ENCODE data around the gene TRIM28. TPM values are rescaled to one million over a fixed set of nuclear protein-coding genes. Genes with fewer than 3 reads are reported as not detected.

The TRIM28 gene
- polyA plus RNA-seq, 1 donor from 2014 or later: 256 TPM

DNA sequence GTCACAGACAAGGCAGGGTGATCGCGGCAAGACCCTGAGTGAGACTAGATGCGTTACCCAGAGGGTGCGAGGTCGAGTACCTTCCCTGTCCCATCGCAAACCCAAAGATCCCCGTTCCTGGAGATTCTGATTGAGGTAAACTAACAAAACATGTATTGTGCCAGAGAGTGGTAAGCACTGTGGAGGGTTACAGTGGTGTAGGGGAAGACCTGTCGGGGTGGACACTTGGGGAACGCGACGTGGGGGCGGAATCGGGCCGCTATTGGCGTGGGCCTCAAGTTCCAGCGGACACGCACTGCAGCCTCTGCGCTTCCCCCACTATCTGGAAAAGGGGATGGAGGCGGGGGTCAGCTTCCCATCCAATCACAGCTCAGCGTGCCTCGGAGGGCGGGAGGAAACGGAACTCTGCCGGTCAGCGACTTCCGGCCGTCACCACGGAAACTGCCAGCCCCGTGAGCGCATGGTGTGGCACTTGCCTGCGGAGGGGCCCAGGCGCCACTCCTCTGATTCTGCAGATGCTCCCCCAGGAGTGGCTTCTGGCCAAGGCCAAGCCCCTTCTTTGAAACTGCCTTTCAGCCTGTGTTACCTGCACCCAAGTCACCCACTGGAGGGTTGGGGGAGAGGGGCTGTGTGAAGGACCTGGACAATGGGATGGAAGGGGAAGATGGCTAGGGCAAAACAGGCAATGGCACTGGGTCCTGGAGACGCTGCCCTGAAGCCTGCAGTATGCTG, 15.6 kb downstream of the TRIM28 start:
- H3K9me2 ChIP-seq (ENCODE audit: insufficient read depth, low read length): no peaks in the 10 kb centered on the region
- H3K4me3 ChIP-seq (ENCODE audit: low read length): peak overlapping the region; percentile 76
- peak overlapping the region; percentile 84 for H2AFZ ChIP-seq (ENCODE audit: low read depth, low read length)
- peak overlapping the region; percentile 93 for H3K4me2 ChIP-seq (ENCODE audit: low read length)
- H3K36me3 ChIP-seq (ENCODE audit: insufficient read depth, low read length): no peaks in the 10 kb centered on the region
- peaks cover 6% of the 10 kb centered on the region for H4K20me1 ChIP-seq (ENCODE audit: insufficient read depth)
- H3K79me2 ChIP-seq (replicated peaks; ENCODE audit: insufficient read depth, low read length): peaks cover 19% of the 10 kb centered on the region
- no peaks in the 10 kb centered on the region for H3K9me3 ChIP-seq (ENCODE audit: low read length)
- H3F3A ChIP-seq (ENCODE audit: insufficient read depth, low read length, poor library complexity, severe bottlenecking): peaks cover 7% of the 10 kb centered on the region
- H3K9ac ChIP-seq (ENCODE audit: low read length): peak overlapping the region; percentile 98
- peak overlapping the region; percentile 98 for H3K27ac ChIP-seq (ENCODE audit: low read length)
- TF ChIP-seq TAF1 (IDR thresholded peaks at IDR 0.05; ENCODE audit: low read depth) (no peak), POLR2AphosphoS5 (IDR thresholded peaks at IDR 0.05) (peak; percentile 51), MXI1 (conservative IDR thresholded peaks at IDR 0.05; ENCODE audit: poor library complexity, severe bottlenecking) (peak; percentile 85), SMC3 (conservative IDR thresholded peaks at IDR 0.05; ENCODE audit: poor library complexity) (peak; percentile 42), EP300 (conservative IDR thresholded peaks at IDR 0.05; ENCODE audit: poor library complexity, severe bottlenecking) (no peak), RAD21 (conservative IDR thresholded peaks at IDR 0.05) (peak; percentile 9), EZH2 (IDR thresholded peaks at IDR 0.05; ENCODE audit: borderline replicate concordance, insufficient read depth, low read length, poor library complexity, severe bottlenecking) (no peak)
- TF ChIP-seq, protein P1, sequence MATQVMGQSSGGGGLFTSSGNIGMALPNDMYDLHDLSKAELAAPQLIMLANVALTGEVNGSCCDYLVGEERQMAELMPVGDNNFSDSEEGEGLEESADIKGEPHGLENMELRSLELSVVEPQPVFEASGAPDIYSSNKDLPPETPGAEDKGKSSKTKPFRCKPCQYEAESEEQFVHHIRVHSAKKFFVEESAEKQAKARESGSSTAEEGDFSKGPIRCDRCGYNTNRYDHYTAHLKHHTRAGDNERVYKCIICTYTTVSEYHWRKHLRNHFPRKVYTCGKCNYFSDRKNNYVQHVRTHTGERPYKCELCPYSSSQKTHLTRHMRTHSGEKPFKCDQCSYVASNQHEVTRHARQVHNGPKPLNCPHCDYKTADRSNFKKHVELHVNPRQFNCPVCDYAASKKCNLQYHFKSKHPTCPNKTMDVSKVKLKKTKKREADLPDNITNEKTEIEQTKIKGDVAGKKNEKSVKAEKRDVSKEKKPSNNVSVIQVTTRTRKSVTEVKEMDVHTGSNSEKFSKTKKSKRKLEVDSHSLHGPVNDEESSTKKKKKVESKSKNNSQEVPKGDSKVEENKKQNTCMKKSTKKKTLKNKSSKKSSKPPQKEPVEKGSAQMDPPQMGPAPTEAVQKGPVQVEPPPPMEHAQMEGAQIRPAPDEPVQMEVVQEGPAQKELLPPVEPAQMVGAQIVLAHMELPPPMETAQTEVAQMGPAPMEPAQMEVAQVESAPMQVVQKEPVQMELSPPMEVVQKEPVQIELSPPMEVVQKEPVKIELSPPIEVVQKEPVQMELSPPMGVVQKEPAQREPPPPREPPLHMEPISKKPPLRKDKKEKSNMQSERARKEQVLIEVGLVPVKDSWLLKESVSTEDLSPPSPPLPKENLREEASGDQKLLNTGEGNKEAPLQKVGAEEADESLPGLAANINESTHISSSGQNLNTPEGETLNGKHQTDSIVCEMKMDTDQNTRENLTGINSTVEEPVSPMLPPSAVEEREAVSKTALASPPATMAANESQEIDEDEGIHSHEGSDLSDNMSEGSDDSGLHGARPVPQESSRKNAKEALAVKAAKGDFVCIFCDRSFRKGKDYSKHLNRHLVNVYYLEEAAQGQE (IDR thresholded peaks at IDR 0.05; ENCODE audit: borderline replicate concordance): peak; percentile 51
- TF ChIP-seq, protein P2, sequence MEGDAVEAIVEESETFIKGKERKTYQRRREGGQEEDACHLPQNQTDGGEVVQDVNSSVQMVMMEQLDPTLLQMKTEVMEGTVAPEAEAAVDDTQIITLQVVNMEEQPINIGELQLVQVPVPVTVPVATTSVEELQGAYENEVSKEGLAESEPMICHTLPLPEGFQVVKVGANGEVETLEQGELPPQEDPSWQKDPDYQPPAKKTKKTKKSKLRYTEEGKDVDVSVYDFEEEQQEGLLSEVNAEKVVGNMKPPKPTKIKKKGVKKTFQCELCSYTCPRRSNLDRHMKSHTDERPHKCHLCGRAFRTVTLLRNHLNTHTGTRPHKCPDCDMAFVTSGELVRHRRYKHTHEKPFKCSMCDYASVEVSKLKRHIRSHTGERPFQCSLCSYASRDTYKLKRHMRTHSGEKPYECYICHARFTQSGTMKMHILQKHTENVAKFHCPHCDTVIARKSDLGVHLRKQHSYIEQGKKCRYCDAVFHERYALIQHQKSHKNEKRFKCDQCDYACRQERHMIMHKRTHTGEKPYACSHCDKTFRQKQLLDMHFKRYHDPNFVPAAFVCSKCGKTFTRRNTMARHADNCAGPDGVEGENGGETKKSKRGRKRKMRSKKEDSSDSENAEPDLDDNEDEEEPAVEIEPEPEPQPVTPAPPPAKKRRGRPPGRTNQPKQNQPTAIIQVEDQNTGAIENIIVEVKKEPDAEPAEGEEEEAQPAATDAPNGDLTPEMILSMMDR (IDR thresholded peaks at IDR 0.05; ENCODE audit: poor library complexity, severe bottlenecking): no peak
- no peaks in the 10 kb centered on the region for H3K27me3 ChIP-seq (ENCODE audit: insufficient read depth, low read depth, low read length)

DNA sequence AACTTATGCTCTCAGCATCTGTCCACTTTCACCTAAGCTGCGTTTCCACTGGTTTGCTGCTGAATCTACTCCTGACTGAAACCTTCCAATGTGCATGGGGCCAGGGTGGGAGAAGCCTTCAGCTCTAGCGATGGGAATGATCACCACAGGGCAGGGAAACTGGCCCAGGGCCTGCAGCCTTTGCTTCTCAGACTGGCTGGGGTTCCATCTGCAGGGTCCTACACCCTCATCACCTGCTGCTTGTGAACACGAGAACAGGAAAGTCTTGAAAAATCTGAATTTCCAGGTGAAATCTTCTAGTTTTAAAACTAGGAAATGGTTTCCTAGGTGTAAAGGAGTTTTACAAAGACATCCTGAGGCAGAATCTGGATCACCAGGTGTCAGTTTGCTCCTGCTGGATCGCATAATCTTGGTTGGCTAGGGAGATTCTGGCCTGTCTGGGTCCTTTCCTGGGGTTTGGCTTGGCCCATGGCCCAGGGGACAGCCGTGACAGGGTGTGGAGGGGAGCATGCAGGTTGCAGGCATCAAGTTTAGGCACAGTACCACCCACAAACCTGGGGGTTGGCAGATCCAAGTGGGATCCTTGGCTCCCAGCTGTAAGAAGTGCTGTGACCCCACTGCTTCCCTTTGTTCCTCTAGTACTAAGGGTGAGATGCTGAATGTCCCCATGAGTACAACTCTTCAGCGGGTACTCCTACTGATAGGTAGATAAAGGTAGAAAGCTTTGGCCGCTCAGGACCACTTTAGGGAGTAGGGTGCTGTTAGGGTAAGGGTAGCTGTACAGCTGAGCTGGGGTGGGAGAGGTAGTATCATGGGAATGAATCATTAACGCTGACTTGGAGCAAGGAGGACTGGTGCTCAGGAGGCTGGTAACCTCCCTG, 16.4 kb downstream of the TRIM28 start:
- Histone ChIP-seq H3K9me2 (ENCODE audit: insufficient read depth, low read length) (no peaks in the 10 kb centered on the region), H3K27me3 (ENCODE audit: insufficient read depth, low read depth, low read length) (no peaks in the 10 kb centered on the region), H3K27ac (ENCODE audit: low read length) (peak overlapping the region; percentile 98), H4K20me1 (ENCODE audit: insufficient read depth) (peaks cover 6% of the 10 kb centered on the region), H3K36me3 (ENCODE audit: insufficient read depth, low read length) (no peaks in the 10 kb centered on the region), H3K9me3 (ENCODE audit: low read length) (no peaks in the 10 kb centered on the region), H2AFZ (ENCODE audit: low read depth, low read length) (no peak overlapping the region), H3K4me3 (ENCODE audit: low read length) (peak overlapping the region; percentile 76), H3F3A (ENCODE audit: insufficient read depth, low read length, poor library complexity, severe bottlenecking) (peaks cover 7% of the 10 kb centered on the region), H3K9ac (ENCODE audit: low read length) (peak overlapping the region; percentile 98), H3K4me2 (ENCODE audit: low read length) (peak overlapping the region; percentile 93), H3K79me2 (replicated peaks; ENCODE audit: insufficient read depth, low read length) (peaks cover 19% of the 10 kb centered on the region)
- no peak for TF ChIP-seq EZH2 (IDR thresholded peaks at IDR 0.05; ENCODE audit: borderline replicate concordance, insufficient read depth, low read length, poor library complexity, severe bottlenecking)
- TF ChIP-seq, protein P1 (IDR thresholded peaks at IDR 0.05; ENCODE audit: borderline replicate concordance): no peak
- TF ChIP-seq POLR2AphosphoS5 (IDR thresholded peaks at IDR 0.05): no peak
- no peak for TF ChIP-seq SMC3 (conservative IDR thresholded peaks at IDR 0.05; ENCODE audit: poor library complexity)
- no peak for TF ChIP-seq EP300 (conservative IDR thresholded peaks at IDR 0.05; ENCODE audit: poor library complexity, severe bottlenecking)
- TF ChIP-seq RAD21 (conservative IDR thresholded peaks at IDR 0.05): no peak
- TF ChIP-seq, protein P2 (IDR thresholded peaks at IDR 0.05; ENCODE audit: poor library complexity, severe bottlenecking): no peak
- no peak for TF ChIP-seq TAF1 (IDR thresholded peaks at IDR 0.05; ENCODE audit: low read depth)
- TF ChIP-seq MXI1 (conservative IDR thresholded peaks at IDR 0.05; ENCODE audit: poor library complexity, severe bottlenecking): no peak
